Endothelial cell of umbilical vein (primary cell): ENCODE measurements around the gene KCNK2. TPM values are rescaled to one million over a fixed set of nuclear protein-coding genes. Genes with fewer than 3 reads are reported as not detected.

Source experiments
- BruUV-seq: library from RNA; stranded (reverse); fragments of 400-500 nt; replicated peaks from 2 replicates; lab custom pipeline; 2021; lab: Mats Ljungman, UMichigan
- CTCF ChIA-PET: fragments of 300-600, 350-600 bp; sonication (Branson Sonifier 250); formaldehyde crosslinking; loops from one replicate; lab custom pipeline; 2021; ENCODE audit warnings: antibody characterized with exemption, inconsistent platforms; lab: Charles Lee
- POLR2A ChIA-PET: fragments of 300-600, 350-600 bp; sonication (Branson Sonifier 250); formaldehyde crosslinking; loops from one replicate; lab custom pipeline; 2021; ENCODE audit warnings: antibody characterized with exemption, inconsistent platforms; lab: Charles Lee
- DNase-seq: peaks from one replicate; pipeline ENCODE4 v3.0.0-alpha.2; 2011; ENCODE audit warnings: low read depth, low spot score
- FAIRE-seq: peaks from 2 replicates; lab custom pipeline; 2011; peaks lifted over from hg19 to GRCh38; lab: Jason Lieb, UNC
- H2AFZ ChIP-seq: 2 replicates; pipeline ENCODE4 v1.6.0; 2012; ENCODE audit warnings: low read depth, low read length, control low read depth, inconsistent platforms
- H3K27ac ChIP-seq: 2 replicates; pipeline ENCODE4 v1.5.1; 2011; ENCODE audit warnings: low read depth, mild to moderate bottlenecking, control low read depth, low read length, moderate library complexity; ENCODE audit not compliant: insufficient read depth
- H3K27me3 ChIP-seq, 2 experiments: 2 replicates each; pipeline versions ENCODE4 v1.6.0 to v1.6.1; 2011; ENCODE audit warnings: low read length in 2 of 2, mixed read lengths in 1 of 2; ENCODE audit not compliant: control insufficient read depth in 2 of 2, insufficient read depth in 2 of 2
- H3K36me3 ChIP-seq, 2 experiments: 2 replicates in 1 of 2; 3 replicates in 1 of 2; pipeline ENCODE4 v1.5.1; 2011; ENCODE audit warnings: low read length in 2 of 2, mild to moderate bottlenecking in 1 of 2, moderate library complexity in 1 of 2; ENCODE audit not compliant: control insufficient read depth in 2 of 2, insufficient read depth in 2 of 2; ENCODE audit errors: extremely low read depth in 1 of 2
- H3K4me1 ChIP-seq: 3 replicates; pipeline ENCODE4 v1.5.1; 2011; ENCODE audit warnings: mild to moderate bottlenecking, low read length; ENCODE audit not compliant: control insufficient read depth, insufficient read depth; ENCODE audit errors: extremely low read depth
- H3K4me2 ChIP-seq: 2 replicates; pipeline ENCODE4 v1.6.1; 2011; ENCODE audit warnings: low read length, control low read depth, mixed read lengths; ENCODE audit not compliant: insufficient read depth
- H3K4me3 ChIP-seq, 3 experiments: fragments of 200-600 bp in 1 of 3; sonication (generic), shearing (Covaris generic) in 1 of 3; replicated peaks in 1 of 3; 2 replicates each; pipeline ENCODE4 v1.5.1; 2011 to 2016; ENCODE audit warnings: control low read depth in 3 of 3, low read length in 3 of 3, mild to moderate bottlenecking in 2 of 3, inconsistent platforms in 1 of 3, low read depth in 1 of 3, moderate library complexity in 1 of 3; ENCODE audit not compliant: insufficient read depth in 1 of 3
- H3K79me2 ChIP-seq: 2 replicates; pipeline ENCODE4 v1.6.0; 2012; ENCODE audit warnings: low read length, inconsistent platforms; ENCODE audit not compliant: control insufficient read depth, insufficient read depth
- H3K9ac ChIP-seq: replicated peaks from 2 replicates; pipeline ENCODE3; 2011; ENCODE audit warnings: low read length, control low read depth; ENCODE audit not compliant: insufficient read depth; ENCODE audit errors: extremely low read depth
- H3K9me1 ChIP-seq: replicated peaks from 3 replicates; pipeline ENCODE4 v1.6.0; 2011; ENCODE audit warnings: mild to moderate bottlenecking, low read length; ENCODE audit not compliant: control insufficient read depth, insufficient read depth; ENCODE audit errors: extremely low read depth
- H3K9me3 ChIP-seq: replicated peaks from 2 replicates; pipeline ENCODE4 v1.5.1; 2012; ENCODE audit warnings: low read length, inconsistent platforms; ENCODE audit not compliant: control insufficient read depth, insufficient read depth
- H4K20me1 ChIP-seq: replicated peaks from 2 replicates; pipeline ENCODE3; 2011; ENCODE audit warnings: mild to moderate bottlenecking, low read length; ENCODE audit not compliant: control insufficient read depth, insufficient read depth; ENCODE audit errors: extremely low read depth
- CTCF ChIP-seq, 2 donors: IDR thresholded peaks; 1 replicate in 1 of 2; 2 replicates in 1 of 2; pipeline ENCODE4 v1.5.1; 2011; ENCODE audit warnings: low read length in 2 of 2, mild to moderate bottlenecking in 2 of 2, moderate library complexity in 2 of 2, control low read depth in 1 of 2, inconsistent platforms in 1 of 2, low read depth in 1 of 2; ENCODE audit not compliant: insufficient read depth in 1 of 2; ENCODE audit errors: extremely low read depth in 1 of 2
- EZH2 ChIP-seq: IDR thresholded peaks from 2 replicates; pipeline ENCODE4 v1.6.1; 2012; ENCODE audit warnings: borderline replicate concordance, low read depth, mild to moderate bottlenecking, moderate library complexity, low read length, inconsistent platforms; ENCODE audit not compliant: severe bottlenecking
- FOS ChIP-seq: IDR thresholded peaks from 2 replicates; pipeline ENCODE4 v1.6.1; 2011; ENCODE audit warnings: mild to moderate bottlenecking, low read length, moderate library complexity, borderline replicate concordance; ENCODE audit not compliant: insufficient read depth
- GATA2 ChIP-seq: IDR thresholded peaks from 2 replicates; pipeline ENCODE4 v1.7.0; 2011; ENCODE audit warnings: low read depth, mild to moderate bottlenecking, moderate library complexity, mixed read lengths, low read length; ENCODE audit not compliant: insufficient read length, insufficient read depth
- JUN ChIP-seq: IDR thresholded peaks from 2 replicates; pipeline ENCODE4 v1.6.1; 2011; ENCODE audit warnings: borderline replicate concordance, low read depth; ENCODE audit not compliant: insufficient read length, insufficient read depth
- MAX ChIP-seq: IDR thresholded peaks from 2 replicates; pipeline ENCODE4 v1.6.1; 2011; ENCODE audit not compliant: insufficient read depth, insufficient read length
- MYC ChIP-seq: IDR thresholded peaks from one replicate; pipeline ENCODE4 v1.6.1; 2011; ENCODE audit warnings: mild to moderate bottlenecking, low read depth, low read length
- POLR2A ChIP-seq: IDR thresholded peaks from 2 replicates; pipeline ENCODE4 v1.6.1; 2012; ENCODE audit warnings: low read depth, mild to moderate bottlenecking, control low read depth, low read length
- POLR2AphosphoS5 ChIP-seq: IDR thresholded peaks from 2 replicates; pipeline ENCODE4 v1.6.1; 2012; ENCODE audit warnings: low read depth, mild to moderate bottlenecking, control low read depth, low read length, moderate library complexity; ENCODE audit not compliant: insufficient read depth
- dilution Hi-C: fragments of 300-500 bp; cut with MboI; formaldehyde crosslinking; loops from one replicate; pipeline ENCODE4 v1.15.0; 2019; ENCODE audit warnings: low sequenced_read_pairs; ENCODE audit not compliant: extremely low pct_ligation_motif_present
- intact Hi-C: fragments of 100-400 bp; cut with micrococcal nuclease; formaldehyde crosslinking; loops from one replicate; pipeline ENCODE4 v1.10.0; 2022
- polyA plus RNA-seq, 4 experiments: library from polyadenylated mRNA; depleted of rRNA in 3 of 4; stranded (reverse) in 3 of 4; unstranded in 1 of 4; fragments of >200 nt; gene quantifications; 2 replicates each; pipeline versions ENCODE4 v1.2.1 to v1.2.3, GENCODE V29; 2011 to 2012; ENCODE audit warnings: missing spikeins in 1 of 4
- total RNA-seq: library from RNA; stranded (reverse); gene quantifications from 2 replicates; pipeline ENCODE4 v1.2.3, GENCODE V29; 2021

Gene KCNK2
- total and polyA plus RNA-seq, 2 donors (not counting 3 experiments of a cell fraction or from before 2014, with no cell fraction given): 0.08 to 0.46 TPM

GRCh38 chr1:215151841-215152549 is 69.5 kb downstream of the KCNK2 start:
- intact Hi-C loops (no loop called here), dilution Hi-C loops (no loop called here)
- Histone ChIP-seq H3K36me3 (no peaks in the 10 kb centered on the region), H3K27ac (no peak overlapping the region), H2AFZ (no peak overlapping the region), H3K79me2 (no peaks in the 10 kb centered on the region), H4K20me1 (no peaks in the 10 kb centered on the region), H3K9ac (no peak overlapping the region), H3K4me1 (no peaks in the 10 kb centered on the region), H3K9me3 (no peaks in the 10 kb centered on the region), H3K27me3 (no peaks in the 10 kb centered on the region), H3K4me3 (no peak overlapping the region), H3K9me1 (no peaks in the 10 kb centered on the region), H3K4me2 (no peak overlapping the region)
- FAIRE-seq (no peak), DNase-seq (no peak)
- TF ChIP-seq FOS (no peak), EZH2 (no peak), CTCF (IDR thresholded peaks at IDR 0.05; ENCODE audit: extremely low read depth in 1 of 2, insufficient read depth in 1 of 2, low read depth in 1 of 2, low read length in 2 of 2) (no peak), MAX (no peak), JUN (no peak), GATA2 (no peak), MYC (no peak), POLR2AphosphoS5 (no peak), POLR2A (no peak)
- no TSS peak for BruUV-seq
- CTCF ChIA-PET: interaction anchor here (1.1 to 1.2 kb wide), 2 partner anchors 9 to 375 kb away, joined by 3 read pairs; no protein-coding TSS in a partner anchor
- POLR2A ChIA-PET: no interaction called here
